ENCODE results near the gene CRCP. TPM values are rescaled to one million over a fixed set of nuclear protein-coding genes. Genes with fewer than 3 reads are reported as not detected.
"Not testable (repeated sequence)": the region's sequence is repeated elsewhere in the genome, so short reads cannot be mapped to it uniquely, and the experiment has no call there.

Gene CRCP
- total RNA-seq, 1 donor, result 44.9 TPM

DNA sequence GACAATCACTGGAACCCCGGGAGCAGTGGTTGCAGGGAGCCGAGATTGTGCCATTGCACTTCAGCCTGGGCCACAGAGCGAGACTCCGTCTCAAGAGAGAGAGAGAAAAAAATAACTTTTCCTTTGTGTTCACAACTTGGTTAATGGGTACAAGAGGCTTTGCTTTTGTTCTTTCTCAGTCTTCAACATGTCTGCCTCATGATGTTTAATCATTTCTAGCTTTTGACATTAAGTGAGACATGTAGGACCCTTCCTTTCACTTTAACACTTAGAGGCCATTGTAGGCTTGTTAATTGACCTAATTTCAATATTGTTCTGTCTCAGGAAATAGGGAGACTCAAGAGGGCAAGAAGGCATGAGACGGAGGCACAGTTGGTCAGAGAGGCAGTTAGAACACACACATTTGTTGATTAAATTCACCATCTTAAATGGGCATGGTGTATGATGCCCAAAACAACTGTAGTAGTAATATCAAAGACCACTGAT lies 9.3 kb upstream of the CRCP start:
- Histone ChIP-seq H2AFZ (ENCODE audit: low read length) (no peak overlapping the region), H3K27ac (ENCODE audit: low read depth, low read length) (no peak overlapping the region), H4K20me1 (ENCODE audit: insufficient read depth, low read length) (no peaks in the 10 kb centered on the region), H3K79me2 (ENCODE audit: insufficient read depth, low read length) (no peaks in the 10 kb centered on the region), H3K4me1 (ENCODE audit: insufficient read depth, low read length) (peaks cover 6% of the 10 kb centered on the region), H3K27me3 (ENCODE audit: insufficient read depth, low read length) (no peaks in the 10 kb centered on the region), H3K9me3 (ENCODE audit: low read depth, low read length) (no peaks in the 10 kb centered on the region), H3K36me3 (ENCODE audit: insufficient read depth, low read length) (no peaks in the 10 kb centered on the region), H3K4me2 (ENCODE audit: insufficient read depth, low read length) (no peak overlapping the region), H3K4me3 (ENCODE audit: insufficient read depth, low read length) (no peak overlapping the region)
- no peak for TF ChIP-seq CTCF (IDR thresholded peaks at IDR 0.05; ENCODE audit: extremely low read depth, low read depth, low read length)
- no peak for DNase-seq (ENCODE audit: insufficient read length, low spot score, missing footprints)

DNA sequence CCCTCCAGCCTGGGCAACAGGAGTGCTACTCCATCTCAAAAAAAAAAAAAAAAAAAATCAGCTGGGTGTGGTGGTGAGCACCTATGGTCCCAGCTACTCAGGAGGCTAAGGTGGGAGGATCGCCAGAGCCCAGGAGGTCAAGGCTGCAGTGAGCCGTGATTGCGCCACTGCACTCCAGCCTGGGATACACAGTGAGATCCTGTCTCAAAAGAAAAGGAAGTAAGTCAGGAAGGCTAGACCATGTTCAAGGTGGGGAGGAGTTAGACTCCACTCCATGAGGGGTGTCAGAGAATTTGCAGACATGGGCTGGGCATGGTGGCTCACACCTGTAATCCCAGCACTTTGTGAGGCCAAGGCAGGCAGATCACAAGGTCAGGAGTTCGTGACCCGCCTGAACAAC lies 6.2 kb upstream of the CRCP start:
- H3K4me1 ChIP-seq (ENCODE audit: insufficient read depth, low read length), result peaks cover 13% of the 10 kb centered on the region
- not testable (repeated sequence) for H3K4me2 ChIP-seq (ENCODE audit: insufficient read depth, low read length); H3K36me3 ChIP-seq (ENCODE audit: insufficient read depth, low read length); H3K4me3 ChIP-seq (ENCODE audit: insufficient read depth, low read length); H4K20me1 ChIP-seq (ENCODE audit: insufficient read depth, low read length); H3K9me3 ChIP-seq (ENCODE audit: low read depth, low read length); H3K27ac ChIP-seq (ENCODE audit: low read depth, low read length); H3K79me2 ChIP-seq (ENCODE audit: insufficient read depth, low read length); H3K27me3 ChIP-seq (ENCODE audit: insufficient read depth, low read length); H2AFZ ChIP-seq (ENCODE audit: low read length); DNase-seq (ENCODE audit: insufficient read length, low spot score, missing footprints)

DNA sequence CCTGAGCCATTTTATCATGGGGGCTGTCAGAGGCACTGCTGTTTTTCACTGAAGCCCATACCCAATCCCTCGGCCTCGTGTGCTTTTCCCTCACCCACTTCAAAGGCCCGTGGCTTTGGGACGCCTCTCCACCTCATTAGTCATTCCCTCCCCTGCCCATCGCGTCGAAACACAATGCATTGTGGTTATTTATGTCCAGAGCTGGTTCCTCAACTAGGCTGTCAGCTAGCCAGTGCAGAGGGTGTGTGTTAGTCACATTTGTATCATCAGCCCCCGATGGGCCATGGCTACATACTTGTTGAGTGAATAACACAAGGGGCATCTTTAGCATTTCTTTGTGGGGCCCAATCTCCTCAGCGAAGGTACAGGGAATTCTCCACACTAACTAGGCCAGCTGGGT lies 3.8 kb upstream of the CRCP start:
- peaks cover 13% of the 10 kb centered on the region for H3K79me2 ChIP-seq (ENCODE audit: insufficient read depth, low read length)
- no peaks in the 10 kb centered on the region for H3K27me3 ChIP-seq (ENCODE audit: insufficient read depth, low read length)
- peak overlapping the region; percentile 50 for H3K4me2 ChIP-seq (ENCODE audit: insufficient read depth, low read length)
- no peak for TF ChIP-seq CTCF (IDR thresholded peaks at IDR 0.05; ENCODE audit: extremely low read depth, low read depth, low read length)
- peaks cover 19% of the 10 kb centered on the region for H3K4me1 ChIP-seq (ENCODE audit: insufficient read depth, low read length)
- DNase-seq (ENCODE audit: insufficient read length, low spot score, missing footprints), result peak; percentile 95
- H3K9me3 ChIP-seq (ENCODE audit: low read depth, low read length), result no peaks in the 10 kb centered on the region
- no peaks in the 10 kb centered on the region for H3K36me3 ChIP-seq (ENCODE audit: insufficient read depth, low read length)
- no peak overlapping the region for H2AFZ ChIP-seq (ENCODE audit: low read length)
- peak overlapping the region; percentile 62 for H3K27ac ChIP-seq (ENCODE audit: low read depth, low read length)
- H4K20me1 ChIP-seq (ENCODE audit: insufficient read depth, low read length), result no peaks in the 10 kb centered on the region
- no peak overlapping the region for H3K4me3 ChIP-seq (ENCODE audit: insufficient read depth, low read length)

DNA sequence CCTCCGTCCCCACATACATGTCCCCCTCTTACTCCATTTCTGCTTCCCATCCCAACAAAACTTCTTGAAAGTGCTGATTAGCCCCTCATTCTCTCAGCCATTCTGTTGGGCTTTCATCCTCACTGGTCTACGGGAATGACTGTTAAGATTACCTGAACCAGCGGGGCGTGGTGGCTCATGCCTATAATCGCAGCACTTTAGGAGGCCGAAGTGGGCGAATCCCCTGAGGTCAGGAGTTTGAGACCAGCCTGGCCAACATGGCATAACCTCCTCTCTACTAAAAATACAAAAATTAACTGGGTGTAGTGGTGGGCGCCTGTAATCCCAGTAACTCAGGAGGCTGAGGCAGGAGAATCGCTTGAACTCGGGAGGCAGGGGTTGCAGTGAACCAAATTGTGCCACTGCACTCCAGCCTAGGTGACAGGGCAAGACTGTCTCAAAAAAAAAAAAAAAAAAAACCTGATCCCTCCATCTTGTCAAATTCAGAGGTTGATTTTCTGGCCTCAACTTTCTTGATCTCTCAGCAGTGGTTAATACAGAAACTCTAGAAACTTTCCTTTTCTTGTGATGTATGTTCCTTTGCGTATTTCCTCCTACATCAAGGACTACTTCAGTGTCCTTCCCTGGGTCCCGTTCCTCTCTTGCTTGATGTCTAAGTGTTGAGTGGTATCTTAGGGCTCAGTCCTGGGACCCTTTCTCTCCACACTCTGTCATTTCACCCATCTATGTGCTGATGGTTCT lies 2.2 kb downstream of the CRCP start:
- H3K79me2 ChIP-seq (ENCODE audit: insufficient read depth, low read length), result peaks cover 71% of the 10 kb centered on the region
- peaks cover 11% of the 10 kb centered on the region for H3K36me3 ChIP-seq (ENCODE audit: insufficient read depth, low read length)
- H2AFZ ChIP-seq (ENCODE audit: low read length); H3K9me3 ChIP-seq (ENCODE audit: low read depth, low read length); H3K27ac ChIP-seq (ENCODE audit: low read depth, low read length); H3K27me3 ChIP-seq (ENCODE audit: insufficient read depth, low read length); DNase-seq (ENCODE audit: insufficient read length, low spot score, missing footprints); H3K4me3 ChIP-seq (ENCODE audit: insufficient read depth, low read length): not testable (repeated sequence)
- H3K4me1 ChIP-seq (ENCODE audit: insufficient read depth, low read length), result peaks cover 16% of the 10 kb centered on the region
- H3K4me2 ChIP-seq (ENCODE audit: insufficient read depth, low read length), result peak overlapping the region; percentile 79
- H4K20me1 ChIP-seq (ENCODE audit: insufficient read depth, low read length), result peaks cover 27% of the 10 kb centered on the region

DNA sequence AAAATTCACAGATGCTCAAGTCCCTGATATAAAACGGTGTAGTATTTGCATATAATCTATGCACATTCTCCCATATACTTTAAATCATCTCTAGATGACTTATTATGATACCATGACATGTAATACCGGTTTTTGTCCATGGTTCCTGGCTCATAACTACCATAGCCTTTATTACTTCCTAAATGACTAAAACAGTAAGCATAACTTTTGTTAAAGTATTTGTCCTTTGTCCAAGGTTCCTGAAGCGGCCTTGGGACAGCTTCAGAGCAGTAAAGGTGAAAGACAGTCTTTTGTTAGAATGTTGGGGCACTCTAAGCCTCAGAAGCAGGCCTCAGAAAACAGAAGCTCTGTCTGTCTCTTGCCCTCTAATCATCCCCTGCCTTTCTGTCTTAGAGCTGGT lies 4.0 kb downstream of the CRCP start:
- H3K4me1 ChIP-seq (ENCODE audit: insufficient read depth, low read length), result peaks cover 16% of the 10 kb centered on the region
- no peak for TF ChIP-seq CTCF (IDR thresholded peaks at IDR 0.05; ENCODE audit: extremely low read depth, low read depth, low read length)
- no peak overlapping the region for H3K4me3 ChIP-seq (ENCODE audit: insufficient read depth, low read length)

More for the DNA sequence above, 4.0 kb downstream of the CRCP start:
- Histone ChIP-seq H2AFZ (ENCODE audit: low read length) (no peak overlapping the region), H3K4me2 (ENCODE audit: insufficient read depth, low read length) (no peak overlapping the region), H3K36me3 (ENCODE audit: insufficient read depth, low read length) (peaks cover 11% of the 10 kb centered on the region), H3K27ac (ENCODE audit: low read depth, low read length) (no peak overlapping the region), H3K27me3 (ENCODE audit: insufficient read depth, low read length) (no peaks in the 10 kb centered on the region), H4K20me1 (ENCODE audit: insufficient read depth, low read length) (peaks cover 33% of the 10 kb centered on the region), H3K9me3 (ENCODE audit: low read depth, low read length) (no peaks in the 10 kb centered on the region), H3K79me2 (ENCODE audit: insufficient read depth, low read length) (peaks cover 86% of the 10 kb centered on the region)
- no peak for DNase-seq (ENCODE audit: insufficient read length, low spot score, missing footprints)

All from osteoblast (primary cell).